ENCODE results near the gene TSPEAR. TPM values are rescaled to one million over a fixed set of nuclear protein-coding genes. Genes with fewer than 3 reads are reported as not detected.

TSPEAR gene
- total and polyA plus RNA-seq, 2 of the 13 experiments (the other 11 are each of a cell fraction or from before 2014, with no cell fraction given): 0.07 to 0.32 TPM

GRCh38 chr21:44738621-44739020, 27.2 kb upstream of the TSPEAR start:
- POLR2A ChIA-PET: no interaction called here
- Histone ChIP-seq H3K4me1 (ENCODE audit: insufficient read depth, low read length) (peaks cover 36% of the 10 kb centered on the region), H3K9me3 (ENCODE audit: low read length) (no peaks in the 10 kb centered on the region), H3K4me2 (ENCODE audit: low read depth, low read length) (no peak overlapping the region), H3K4me3 (replicated peaks in 1 of 3; ENCODE audit: insufficient read depth in 1 of 3, low read depth in 2 of 3, low read length in 3 of 3) (no peak overlapping the region), H3K36me3 (replicated peaks in 1 of 2; ENCODE audit: control insufficient read depth in 1 of 2, insufficient read depth in 2 of 2, low read length in 2 of 2) (no peaks in the 10 kb centered on the region), H3K27ac (ENCODE audit: extremely low read length, insufficient read depth, low read length) (no peak overlapping the region), H4K20me1 (ENCODE audit: insufficient read depth, low read length) (no peaks in the 10 kb centered on the region), H3K79me2 (ENCODE audit: insufficient read depth, low read length) (no peaks in the 10 kb centered on the region), H3K27me3 (ENCODE audit: control insufficient read depth in 1 of 2, insufficient read depth in 2 of 2, low read length in 2 of 2) (peaks cover 5 to 18% of the 10 kb centered on the region in 2 experiments), H3K9ac (ENCODE audit: insufficient read depth, low read depth, low read length) (no peak overlapping the region), H2AFZ (ENCODE audit: low read length) (no peak overlapping the region)
- 47% methylated on average over 3 of the region's 3 CpGs for WGBS (ENCODE audit: low lambda C conversion rate)
- FAIRE-seq (no peak), ATAC-seq (no peak), DNase-seq (ENCODE audit: low spot score) (no peak)
- intact Hi-C loops (cut with micrococcal nuclease; ENCODE audit: unreplicated experiment): loop anchor here (5.0 kb wide), 1 partner anchor 36 kb away; no protein-coding TSS in a partner anchor
- in situ Hi-C loops (cut with HindIII; ENCODE audit: extremely low pct_ligation_motif_present, low pct_unique_long_range_greater_than_20kb): loop anchor here (5.0 kb wide), 1 partner anchor 231 kb away; no protein-coding TSS in a partner anchor
- BruUV-seq (replicated peaks): no TSS peak
- CTCF ChIA-PET (ENCODE audit: low intra/inter-chr PET ratio, low total read pairs): no interaction called here
- TF ChIP-seq PAXIP1 (CRISPR knock-in tag; conservative IDR thresholded peaks at IDR 0.05) (no peak), SNAPC5 (CRISPR knock-in tag; IDR thresholded peaks at IDR 0.05; ENCODE audit: borderline replicate concordance) (no peak), ZNF205 (CRISPR knock-in tag; IDR thresholded peaks at IDR 0.05) (no peak), TCF12 (IDR thresholded peaks at IDR 0.05) (no peak), TCF12 (CRISPR knock-in tag; IDR thresholded peaks at IDR 0.05) (no peak), KDM1A (CRISPR knock-in tag; IDR thresholded peaks at IDR 0.05) (no peak), GABPB1 (CRISPR knock-in tag; IDR thresholded peaks at IDR 0.05) (no peak), ZNF841 (CRISPR knock-in tag; IDR thresholded peaks at IDR 0.05; ENCODE audit: borderline replicate concordance) (no peak), ZNF616 (CRISPR knock-in tag; IDR thresholded peaks at IDR 0.05; ENCODE audit: low read depth) (no peak), HOXD1 (CRISPR knock-in tag; IDR thresholded peaks at IDR 0.05) (no peak), HNRNPK (IDR thresholded peaks at IDR 0.05; ENCODE audit: low read depth, low read length, poor library complexity, severe bottlenecking) (no peak), AGO2 (optimal IDR thresholded peaks at IDR 0.05; ENCODE audit: low read depth, low read length) (no peak), ZNF260 (CRISPR knock-in tag; IDR thresholded peaks at IDR 0.05; ENCODE audit: borderline replicate concordance, low read depth) (no peak), ZNF280D (CRISPR knock-in tag; IDR thresholded peaks at IDR 0.05) (no peak)
- TF ChIP-seq, protein P1, sequence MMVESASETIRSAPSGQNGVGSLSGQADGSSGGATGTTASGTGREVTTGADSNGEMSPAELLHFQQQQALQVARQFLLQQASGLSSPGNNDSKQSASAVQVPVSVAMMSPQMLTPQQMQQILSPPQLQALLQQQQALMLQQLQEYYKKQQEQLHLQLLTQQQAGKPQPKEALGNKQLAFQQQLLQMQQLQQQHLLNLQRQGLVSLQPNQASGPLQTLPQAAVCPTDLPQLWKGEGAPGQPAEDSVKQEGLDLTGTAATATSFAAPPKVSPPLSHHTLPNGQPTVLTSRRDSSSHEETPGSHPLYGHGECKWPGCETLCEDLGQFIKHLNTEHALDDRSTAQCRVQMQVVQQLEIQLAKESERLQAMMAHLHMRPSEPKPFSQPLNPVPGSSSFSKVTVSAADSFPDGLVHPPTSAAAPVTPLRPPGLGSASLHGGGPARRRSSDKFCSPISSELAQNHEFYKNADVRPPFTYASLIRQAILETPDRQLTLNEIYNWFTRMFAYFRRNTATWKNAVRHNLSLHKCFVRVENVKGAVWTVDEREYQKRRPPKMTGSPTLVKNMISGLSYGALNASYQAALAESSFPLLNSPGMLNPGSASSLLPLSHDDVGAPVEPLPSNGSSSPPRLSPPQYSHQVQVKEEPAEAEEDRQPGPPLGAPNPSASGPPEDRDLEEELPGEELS (CRISPR knock-in tag; IDR thresholded peaks at IDR 0.05): no peak
